Neural crest cell (in vitro differentiated cells): Measurements from ENCODE around the gene SDHAF2. TPM values are rescaled to one million over a fixed set of nuclear protein-coding genes. Genes with fewer than 3 reads are reported as not detected.

Experiments
- DNase-seq: peaks from one replicate; pipeline ENCODE4 v3.0.0; 2021; ENCODE audit warnings: low read depth, mixed read lengths, low spot score
- H3K27ac Mint-ChIP-seq: one replicate; pipeline ENCODE4 v1.8.0; 2021; ENCODE audit warnings: mild to moderate bottlenecking, mixed read lengths; ENCODE audit not compliant: unreplicated experiment
- H3K27me3 Mint-ChIP-seq: 2 replicates; pipeline ENCODE4 v1.8.0; 2021; ENCODE audit warnings: low read depth, mild to moderate bottlenecking, mixed read lengths
- H3K36me3 Mint-ChIP-seq: 2 replicates; pipeline ENCODE4 v1.8.0; 2021; ENCODE audit warnings: low read depth, mild to moderate bottlenecking, mixed read lengths
- H3K4me1 Mint-ChIP-seq: 2 replicates; pipeline ENCODE4 v1.8.0; 2021; ENCODE audit warnings: mixed read lengths
- H3K4me3 Mint-ChIP-seq: one replicate; pipeline ENCODE4 v1.8.0; 2021; ENCODE audit warnings: mild to moderate bottlenecking, mixed read lengths
- H3K9me3 Mint-ChIP-seq: 2 replicates; pipeline ENCODE4 v1.8.0; 2021; ENCODE audit warnings: mixed read lengths
- total RNA-seq: library from RNA; stranded (reverse); gene quantifications from 2 replicates; pipeline ENCODE4 v1.2.1, GENCODE V29; 2021
- TF ChIP-seq, protein P1 (sequence below): fragments of 200-600 bp; sonication (generic); conservative IDR thresholded peaks from 2 replicates; pipeline ENCODE4 v1.5.0; 2021; ENCODE audit warnings: antibody characterized with exemption, mild to moderate bottlenecking

The SDHAF2 gene
- total RNA-seq, 1 donor from 2014 or later = 35.0 TPM

GRCh38 chr11:61472282-61472681 lies 42.4 kb downstream of the SDHAF2 start:
- Mint-ChIP-seq H3K27me3 (no peaks in the 10 kb centered on the region), H3K4me1 (peaks cover 16% of the 10 kb centered on the region), H3K36me3 (peaks cover 12% of the 10 kb centered on the region), H3K27ac (no peak overlapping the region), H3K4me3 (no peak overlapping the region), H3K9me3 (no peaks in the 10 kb centered on the region)
- no peak for DNase-seq
- TF ChIP-seq, protein P1, sequence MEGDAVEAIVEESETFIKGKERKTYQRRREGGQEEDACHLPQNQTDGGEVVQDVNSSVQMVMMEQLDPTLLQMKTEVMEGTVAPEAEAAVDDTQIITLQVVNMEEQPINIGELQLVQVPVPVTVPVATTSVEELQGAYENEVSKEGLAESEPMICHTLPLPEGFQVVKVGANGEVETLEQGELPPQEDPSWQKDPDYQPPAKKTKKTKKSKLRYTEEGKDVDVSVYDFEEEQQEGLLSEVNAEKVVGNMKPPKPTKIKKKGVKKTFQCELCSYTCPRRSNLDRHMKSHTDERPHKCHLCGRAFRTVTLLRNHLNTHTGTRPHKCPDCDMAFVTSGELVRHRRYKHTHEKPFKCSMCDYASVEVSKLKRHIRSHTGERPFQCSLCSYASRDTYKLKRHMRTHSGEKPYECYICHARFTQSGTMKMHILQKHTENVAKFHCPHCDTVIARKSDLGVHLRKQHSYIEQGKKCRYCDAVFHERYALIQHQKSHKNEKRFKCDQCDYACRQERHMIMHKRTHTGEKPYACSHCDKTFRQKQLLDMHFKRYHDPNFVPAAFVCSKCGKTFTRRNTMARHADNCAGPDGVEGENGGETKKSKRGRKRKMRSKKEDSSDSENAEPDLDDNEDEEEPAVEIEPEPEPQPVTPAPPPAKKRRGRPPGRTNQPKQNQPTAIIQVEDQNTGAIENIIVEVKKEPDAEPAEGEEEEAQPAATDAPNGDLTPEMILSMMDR = no peak

DNA sequence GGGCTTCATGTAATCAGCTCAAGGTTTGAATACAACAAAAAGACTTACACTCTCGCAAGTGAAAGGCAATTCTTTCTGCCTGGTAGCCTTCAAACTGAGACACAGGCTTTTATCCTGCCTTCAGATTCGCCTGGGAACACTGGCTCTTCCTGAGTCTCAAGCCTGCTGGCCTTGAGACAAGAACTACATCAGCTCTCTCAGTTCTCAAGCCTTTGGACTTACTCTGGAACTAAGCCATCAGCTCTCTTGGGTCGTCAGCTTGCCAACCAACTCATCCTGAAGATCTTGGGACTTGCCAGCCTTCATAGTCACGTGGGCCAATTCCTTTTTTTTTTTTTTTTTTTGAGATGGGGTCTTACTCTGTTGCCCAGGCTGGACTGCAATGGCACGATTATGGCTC lies 42.9 kb downstream of the SDHAF2 start:
- Mint-ChIP-seq H3K9me3 (no peaks in the 10 kb centered on the region), H3K4me3 (no peak overlapping the region), H3K27ac (no peak overlapping the region), H3K4me1 (peaks cover 12% of the 10 kb centered on the region), H3K36me3 (peaks cover 9% of the 10 kb centered on the region), H3K27me3 (no peaks in the 10 kb centered on the region)
- no peak for DNase-seq
- TF ChIP-seq, protein P1 = no peak

DNA sequence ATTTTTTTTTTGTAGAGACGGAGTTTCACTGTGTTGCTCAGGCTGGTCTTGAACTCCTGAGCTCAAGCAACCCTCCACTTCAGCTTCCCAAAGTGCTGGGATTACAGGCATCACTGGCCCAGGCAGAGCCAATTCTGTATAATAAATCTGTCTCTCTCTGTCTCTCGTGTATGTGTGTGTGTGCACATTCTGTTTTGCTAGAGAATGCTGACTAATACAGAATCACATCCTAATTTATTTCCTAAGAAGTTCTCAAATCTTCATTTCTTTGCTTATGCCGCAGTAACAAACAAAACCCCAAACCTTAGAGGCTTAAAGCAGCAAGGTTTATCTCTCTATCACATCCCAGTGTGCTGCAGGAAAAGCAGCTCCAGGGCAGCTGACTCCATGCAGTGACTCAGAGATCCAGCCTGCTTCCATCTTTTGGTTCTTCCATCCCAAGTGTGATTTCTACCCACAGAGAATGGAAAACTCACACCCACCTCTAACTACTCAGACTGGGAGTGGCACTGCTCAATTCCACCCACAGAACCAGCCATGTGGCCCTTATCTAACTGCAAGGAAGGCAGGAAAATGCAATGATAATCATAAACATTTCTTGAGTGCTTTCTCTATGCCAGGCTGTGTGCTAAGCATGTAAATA lies 43.6 kb downstream of the SDHAF2 start:
- DNase-seq = no peak
- Mint-ChIP-seq H3K36me3 (peaks cover 9% of the 10 kb centered on the region), H3K9me3 (no peaks in the 10 kb centered on the region), H3K4me1 (peaks cover 10% of the 10 kb centered on the region), H3K27ac (no peak overlapping the region), H3K27me3 (no peaks in the 10 kb centered on the region), H3K4me3 (no peak overlapping the region)
- TF ChIP-seq, protein P1 = no peak

DNA sequence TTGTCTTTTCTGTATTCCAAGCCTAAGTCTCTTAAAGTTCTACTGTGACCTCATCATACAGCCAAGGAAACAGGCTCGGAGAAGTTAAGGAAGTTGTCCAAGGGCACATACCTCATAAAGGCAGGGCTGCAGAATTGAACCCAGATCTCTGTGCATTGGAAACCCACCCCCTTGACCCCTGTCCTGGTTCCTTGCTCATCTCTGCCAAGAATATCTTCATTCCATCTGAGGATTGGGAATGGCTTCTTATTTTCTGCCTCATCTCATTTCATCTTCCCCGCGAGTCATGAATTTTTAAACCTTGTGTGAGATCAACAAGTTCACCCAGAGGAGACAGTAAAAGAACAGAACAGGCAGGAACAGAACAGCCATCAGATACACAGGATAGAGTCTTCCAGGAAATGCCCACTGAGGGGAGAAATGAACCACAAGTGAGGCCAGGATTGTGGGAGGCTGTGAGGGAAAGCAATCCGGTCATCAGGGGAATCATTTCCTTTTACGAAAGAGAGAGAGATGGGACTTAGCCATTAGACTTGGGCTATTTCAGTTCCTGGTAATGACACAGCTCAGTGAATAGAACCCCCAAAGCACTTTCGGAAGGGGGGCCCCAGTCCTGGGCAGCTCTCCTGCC lies 44.2 kb downstream of the SDHAF2 start:
- Mint-ChIP-seq H3K4me3 (no peak overlapping the region), H3K4me1 (peaks cover 9% of the 10 kb centered on the region), H3K9me3 (no peaks in the 10 kb centered on the region), H3K27ac (no peak overlapping the region), H3K27me3 (no peaks in the 10 kb centered on the region), H3K36me3 (peaks cover 9% of the 10 kb centered on the region)
- DNase-seq = no peak
- TF ChIP-seq, protein P1 = no peak

DNA sequence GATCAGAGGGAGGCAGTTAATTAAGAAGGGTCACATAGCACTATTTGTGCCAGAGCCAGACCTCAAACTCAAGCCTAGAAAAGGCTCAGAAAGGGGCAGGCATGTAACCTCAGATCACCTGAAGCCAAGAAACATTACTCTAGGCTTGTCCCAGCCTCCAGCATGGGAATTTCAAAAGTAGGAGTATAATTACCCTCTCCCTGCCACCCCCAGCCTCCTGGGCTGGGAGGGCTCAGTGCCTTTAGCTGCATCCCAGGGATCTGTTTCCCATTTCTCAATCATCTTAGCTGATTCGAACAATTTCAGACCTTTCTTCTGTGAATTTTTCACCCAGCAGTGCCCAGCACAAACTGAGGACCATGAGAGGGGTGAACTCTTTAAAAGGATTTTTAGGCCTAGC lies 45.5 kb downstream of the SDHAF2 start:
- TF ChIP-seq, protein P1 = no peak
- H3K9me3 Mint-ChIP-seq = no peaks in the 10 kb centered on the region
- no peak for DNase-seq
- no peaks in the 10 kb centered on the region for H3K27me3 Mint-ChIP-seq
- H3K4me3 Mint-ChIP-seq = no peak overlapping the region
- H3K27ac Mint-ChIP-seq = no peak overlapping the region
- H3K4me1 Mint-ChIP-seq = peaks cover 20% of the 10 kb centered on the region
- peaks cover 9% of the 10 kb centered on the region for H3K36me3 Mint-ChIP-seq
